Choroid plexus epithelial cell (primary cell): ENCODE data around the gene TMEM169.
"Not testable (repeated sequence)": the region's sequence is repeated elsewhere in the genome, so short reads cannot be mapped to it uniquely, and the experiment has no call there.

Experiments used
- DNase-seq: peaks from one replicate; pipeline ENCODE4 v3.0.0-alpha.2; 2010; ENCODE audit warnings: low read depth
- H3K4me3 ChIP-seq: 2 replicates; pipeline ENCODE4 v1.5.1; 2011; ENCODE audit warnings: low read depth, mild to moderate bottlenecking, control low read depth, low read length, moderate library complexity
- CTCF ChIP-seq: conservative IDR thresholded peaks from 2 replicates; pipeline ENCODE4 v1.5.1; 2011; ENCODE audit warnings: low read depth, mild to moderate bottlenecking, control low read depth, inconsistent platforms, low read length, moderate library complexity

The TMEM169 gene

GRCh38 chr2:216075510-216076485 is 5.9 kb upstream of the TMEM169 start:
- no peak for TF ChIP-seq CTCF
- H3K4me3 ChIP-seq = no peak overlapping the region
- DNase-seq = no peak

GRCh38 chr2:216078776-216079175 is 2.9 kb upstream of the TMEM169 start:
- H3K4me3 ChIP-seq = no peak overlapping the region
- no peak for TF ChIP-seq CTCF
- DNase-seq = peak; percentile 61

GRCh38 chr2:216080048-216080447 is 1.7 kb upstream of the TMEM169 start:
- not testable (repeated sequence) for DNase-seq, H3K4me3 ChIP-seq

- no peak for TF ChIP-seq CTCF
These were observed 707 bp upstream of the TMEM169 start for GRCh38 chr2:216081012-216081411.

GRCh38 chr2:216082117-216082711 is 495 bp downstream of the TMEM169 start:
- DNase-seq = no peak
- H3K4me3 ChIP-seq = peak overlapping the region; percentile 73
- TF ChIP-seq CTCF = no peak

More at GRCh38 chr2:216081012-216081411, 707 bp upstream of the TMEM169 start:
- H3K4me3 ChIP-seq = peak overlapping the region; percentile 73
- no peak for DNase-seq

- DNase-seq = no peak
- TF ChIP-seq CTCF = no peak
- H3K4me3 ChIP-seq = no peak overlapping the region
These were observed 1.1 kb downstream of the TMEM169 start for GRCh38 chr2:216082805-216083204.

GRCh38 chr2:216083464-216084281 is 2.0 kb downstream of the TMEM169 start:
- no peak for TF ChIP-seq CTCF
- peak; percentile 23 for DNase-seq
- no peak overlapping the region for H3K4me3 ChIP-seq
